ENCODE results near the gene CDH8.
"Not testable (repeated sequence)": the region's sequence is repeated elsewhere in the genome, so short reads cannot be mapped to it uniquely, and the experiment has no call there.

Gene CDH8

DNA sequence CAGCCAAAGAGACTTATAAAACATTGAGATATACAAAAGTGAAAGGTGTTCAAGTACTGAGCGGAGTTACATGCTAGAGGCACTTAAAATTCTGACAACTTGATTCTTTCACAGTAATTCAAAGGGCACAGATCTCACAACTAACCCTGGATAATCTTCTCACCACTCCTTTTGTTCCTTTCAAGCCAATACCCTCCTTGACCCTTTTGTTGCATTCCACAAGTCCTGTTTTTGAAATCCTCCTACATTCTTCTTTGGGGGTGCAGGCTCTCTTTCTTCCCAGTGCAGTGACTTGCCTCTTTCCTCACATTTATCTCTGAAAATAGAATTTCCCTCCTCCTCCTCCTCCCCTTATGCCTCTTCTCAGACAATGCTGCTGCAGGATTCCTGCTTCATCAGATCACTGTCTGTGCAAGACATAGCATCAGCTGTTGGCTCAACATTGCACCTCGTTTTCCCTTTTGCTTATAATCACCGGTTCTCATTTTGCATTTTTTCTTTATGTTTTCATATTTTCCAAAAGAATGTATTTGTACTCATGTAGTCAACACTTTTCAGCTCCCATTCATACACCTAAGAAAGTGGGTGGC lies 199.3 kb downstream of the CDH8 start:
- no peak for DNase-seq

GRCh38 chr16:61834082-61834481 lies 202.2 kb downstream of the CDH8 start:
- DNase-seq: no peak

DNA sequence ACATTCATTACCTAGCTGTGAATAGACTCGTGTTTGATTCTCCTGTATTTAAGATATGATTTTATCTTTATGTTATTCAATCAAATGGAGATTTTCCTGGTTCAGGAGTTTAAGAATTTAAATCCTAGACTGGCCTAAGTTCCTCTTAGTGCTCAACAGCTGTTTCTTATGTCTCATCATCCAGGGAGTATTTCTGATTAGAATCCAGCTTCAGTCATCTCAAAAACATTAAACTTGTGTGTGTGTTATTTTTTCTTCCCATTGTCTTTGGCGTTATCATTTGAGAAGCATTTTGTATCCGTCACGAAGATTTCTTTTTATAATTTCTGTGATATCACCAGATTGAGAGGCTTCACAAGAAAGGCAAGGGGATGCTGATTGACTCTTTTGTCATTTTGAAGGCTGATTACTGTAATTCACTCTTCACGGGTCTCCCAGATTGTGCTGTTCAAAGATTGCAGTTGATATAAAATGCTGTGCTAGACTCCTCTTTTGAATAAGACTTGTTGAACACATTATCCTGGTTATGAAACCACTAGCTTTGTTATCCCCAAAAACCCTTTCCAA lies 204.8 kb downstream of the CDH8 start:
- DNase-seq: no peak

GRCh38 chr16:61829631-61830030 lies 206.6 kb downstream of the CDH8 start:
- DNase-seq: no peak

GRCh38 chr16:61823326-61823725 lies 212.9 kb downstream of the CDH8 start:
- no peak for DNase-seq

- DNase-seq: no peak
These were observed 215.4 kb downstream of the CDH8 start for GRCh38 chr16:61820820-61821219.

GRCh38 chr16:61820398-61820797 lies 215.8 kb downstream of the CDH8 start:
- DNase-seq: no peak

- no peak for DNase-seq
These were observed 217.4 kb downstream of the CDH8 start for GRCh38 chr16:61818850-61819249.

DNA sequence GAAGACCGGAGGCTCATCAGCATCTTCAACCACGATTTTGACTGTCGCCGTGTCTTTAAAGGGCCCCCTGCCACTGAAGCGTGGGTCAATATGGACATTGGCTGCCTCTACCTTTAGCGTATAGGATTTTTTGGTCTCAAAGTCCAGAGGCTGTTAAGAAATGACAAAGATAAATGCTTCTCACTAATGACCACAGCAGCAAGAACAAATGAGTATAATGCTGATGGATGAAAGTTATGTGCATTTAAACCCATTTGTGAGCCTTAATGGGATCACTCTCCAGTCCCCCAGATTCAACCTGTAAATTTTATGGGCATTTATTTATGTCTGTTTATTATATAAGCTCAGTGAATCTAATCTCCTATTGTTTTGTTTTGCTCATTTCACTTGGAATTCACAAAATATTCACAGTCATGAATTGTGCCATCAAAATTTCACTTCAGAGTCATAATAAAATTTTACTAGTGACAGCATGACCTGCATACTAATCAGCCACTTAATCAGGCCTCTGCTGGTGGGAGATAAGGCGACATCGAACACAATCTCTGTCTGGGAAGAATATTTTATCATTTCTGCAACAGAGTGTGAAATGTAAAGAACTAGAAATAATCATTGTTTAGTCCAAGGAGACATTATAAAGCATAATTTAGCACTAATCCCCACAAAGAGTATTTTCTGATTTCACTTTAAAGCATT lies 218.5 kb downstream of the CDH8 start:
- no peak for DNase-seq

- DNase-seq: no peak
These were observed 221.4 kb downstream of the CDH8 start for GRCh38 chr16:61814726-61815347.

- DNase-seq: no peak
These were observed 222.9 kb downstream of the CDH8 start for GRCh38 chr16:61813339-61813738.

- no peak for DNase-seq
These were observed 224.0 kb downstream of the CDH8 start for GRCh38 chr16:61812251-61812650.

DNA sequence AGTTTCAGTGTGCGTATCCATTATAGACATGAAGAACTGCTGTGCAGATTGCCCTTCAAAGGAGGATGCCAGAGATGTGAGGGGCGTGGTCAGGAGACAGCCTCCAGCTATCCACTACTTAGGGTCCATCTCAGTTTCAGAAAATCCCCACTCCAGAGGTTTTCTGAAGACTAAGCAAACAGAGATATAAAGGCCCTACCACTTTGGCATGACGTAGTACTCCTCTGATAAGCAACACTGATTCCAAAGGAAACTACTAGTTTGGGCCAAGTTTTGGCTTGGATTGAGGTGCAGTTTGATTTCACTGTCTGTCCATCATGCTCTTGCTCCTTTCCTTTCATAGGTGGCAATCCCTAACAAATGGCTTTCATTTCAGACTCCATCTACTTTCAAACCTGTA lies 228.7 kb downstream of the CDH8 start:
- no peak for DNase-seq

DNA sequence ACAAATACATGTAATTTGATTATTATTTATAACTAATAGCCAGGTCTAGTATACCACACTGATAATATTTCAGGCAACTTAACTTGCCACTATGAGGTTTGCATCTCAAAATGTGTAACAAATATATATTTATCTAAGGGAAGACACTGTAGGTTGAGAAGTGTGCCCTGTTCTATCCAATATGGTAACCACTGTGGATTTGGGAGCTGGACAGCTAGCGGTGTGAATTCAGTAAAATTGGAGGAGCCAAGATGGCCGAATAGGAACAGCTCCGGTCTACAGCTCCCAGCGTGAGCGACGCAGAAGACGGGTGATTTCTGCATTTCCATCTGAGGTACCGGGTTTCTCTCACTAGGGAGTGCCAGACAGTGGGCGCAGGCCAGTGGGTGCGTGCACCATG lies 235.0 kb downstream of the CDH8 start:
- DNase-seq: not testable (repeated sequence)

GRCh38 chr16:61798741-61799140 lies 237.5 kb downstream of the CDH8 start:
- DNase-seq: no peak

GRCh38 chr16:61797961-61798507 lies 238.2 kb downstream of the CDH8 start:
- no peak for DNase-seq

DNA sequence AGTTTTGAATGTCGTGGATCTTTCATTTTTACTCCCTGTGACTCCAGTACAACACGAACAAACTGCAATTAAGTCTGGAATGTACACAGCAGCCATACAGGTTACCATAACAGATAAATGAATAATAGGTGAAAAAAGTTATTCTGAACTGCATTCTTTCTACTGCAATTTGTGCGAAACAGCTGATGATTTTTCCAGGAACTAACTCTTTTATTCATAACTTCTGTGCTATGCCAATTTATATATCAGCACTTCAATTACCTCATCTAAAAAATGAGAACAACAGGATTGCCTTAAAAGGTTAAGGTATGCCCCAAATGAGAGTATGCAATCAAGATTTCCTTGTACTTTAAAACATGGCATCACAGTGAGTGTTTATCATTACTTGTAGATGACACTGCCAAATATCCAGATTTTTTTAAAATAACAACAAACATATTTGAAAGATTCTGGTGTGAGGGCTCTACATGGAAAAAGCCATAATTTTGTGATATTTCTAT lies 238.9 kb downstream of the CDH8 start:
- no peak for DNase-seq

- no peak for DNase-seq
These were observed 243.9 kb downstream of the CDH8 start for GRCh38 chr16:61792194-61792909.

- no peak for DNase-seq
These were observed 244.8 kb downstream of the CDH8 start for GRCh38 chr16:61791464-61791863.

DNA sequence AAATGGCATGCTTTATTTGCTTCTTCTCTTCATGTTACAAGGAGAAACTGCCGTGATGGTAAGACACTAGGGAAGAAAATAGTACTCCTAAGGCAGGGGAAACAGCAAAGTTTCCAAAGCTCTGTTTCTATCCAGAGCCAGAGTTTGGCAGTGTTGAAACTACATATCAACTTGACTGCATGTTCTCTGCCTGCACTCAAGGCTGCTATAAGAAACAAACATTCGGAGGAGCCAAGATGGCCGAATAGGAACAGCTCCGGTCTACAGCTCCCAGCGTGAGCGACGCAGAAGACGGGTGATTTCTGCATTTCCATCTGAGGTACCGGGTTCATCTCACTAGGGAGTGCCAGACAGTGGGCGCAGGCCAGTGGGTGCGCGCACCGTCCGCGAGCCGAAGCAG lies 254.4 kb downstream of the CDH8 start:
- DNase-seq: not testable (repeated sequence)

- no peak for DNase-seq
These were observed 256.1 kb downstream of the CDH8 start for GRCh38 chr16:61780161-61780560.

DNA sequence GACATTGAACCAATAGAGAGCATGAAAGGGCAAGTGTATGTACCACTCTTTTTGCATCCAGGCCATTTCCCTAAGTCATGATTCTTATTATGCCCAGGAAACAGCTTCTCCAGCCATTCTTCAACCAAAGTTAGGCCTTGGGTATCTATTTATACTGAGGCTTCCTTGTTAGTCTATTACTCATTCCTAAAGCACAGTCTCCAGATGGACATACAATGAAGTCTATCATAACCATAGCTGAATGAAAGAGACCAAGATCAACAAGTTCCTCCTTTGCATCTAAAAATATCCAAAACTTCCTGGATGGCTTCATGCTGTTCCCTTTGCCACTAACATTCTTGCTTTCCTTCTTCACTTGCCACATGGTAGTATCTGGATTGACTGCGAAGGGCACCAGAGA lies 265.9 kb downstream of the CDH8 start:
- DNase-seq: no peak

- DNase-seq: no peak
These were observed 272.2 kb downstream of the CDH8 start for GRCh38 chr16:61763991-61764390.
